Neural progenitor cell (in vitro differentiated cells): Measurements from ENCODE around the gene DRGX.

Experiments
- EZH2 ChIP-seq: fragments of 200-600 bp; sonication (generic); IDR thresholded peaks from 2 replicates; pipeline ENCODE4 v1.6.1; 2017; ENCODE audit warnings: antibody characterized with exemption, mild to moderate bottlenecking, moderate library complexity
- EZH2phosphoT487 ChIP-seq: fragments of 200-600 bp; sonication (generic); IDR thresholded peaks from 2 replicates; pipeline ENCODE4 v1.6.1; 2017; ENCODE audit warnings: antibody characterized with exemption
- TF ChIP-seq, protein P1 (sequence below): fragments of 200-600 bp; sonication (generic); IDR thresholded peaks from 2 replicates; pipeline ENCODE4 v1.5.1; 2017; ENCODE audit warnings: antibody characterized with exemption, mild to moderate bottlenecking

DNA sequence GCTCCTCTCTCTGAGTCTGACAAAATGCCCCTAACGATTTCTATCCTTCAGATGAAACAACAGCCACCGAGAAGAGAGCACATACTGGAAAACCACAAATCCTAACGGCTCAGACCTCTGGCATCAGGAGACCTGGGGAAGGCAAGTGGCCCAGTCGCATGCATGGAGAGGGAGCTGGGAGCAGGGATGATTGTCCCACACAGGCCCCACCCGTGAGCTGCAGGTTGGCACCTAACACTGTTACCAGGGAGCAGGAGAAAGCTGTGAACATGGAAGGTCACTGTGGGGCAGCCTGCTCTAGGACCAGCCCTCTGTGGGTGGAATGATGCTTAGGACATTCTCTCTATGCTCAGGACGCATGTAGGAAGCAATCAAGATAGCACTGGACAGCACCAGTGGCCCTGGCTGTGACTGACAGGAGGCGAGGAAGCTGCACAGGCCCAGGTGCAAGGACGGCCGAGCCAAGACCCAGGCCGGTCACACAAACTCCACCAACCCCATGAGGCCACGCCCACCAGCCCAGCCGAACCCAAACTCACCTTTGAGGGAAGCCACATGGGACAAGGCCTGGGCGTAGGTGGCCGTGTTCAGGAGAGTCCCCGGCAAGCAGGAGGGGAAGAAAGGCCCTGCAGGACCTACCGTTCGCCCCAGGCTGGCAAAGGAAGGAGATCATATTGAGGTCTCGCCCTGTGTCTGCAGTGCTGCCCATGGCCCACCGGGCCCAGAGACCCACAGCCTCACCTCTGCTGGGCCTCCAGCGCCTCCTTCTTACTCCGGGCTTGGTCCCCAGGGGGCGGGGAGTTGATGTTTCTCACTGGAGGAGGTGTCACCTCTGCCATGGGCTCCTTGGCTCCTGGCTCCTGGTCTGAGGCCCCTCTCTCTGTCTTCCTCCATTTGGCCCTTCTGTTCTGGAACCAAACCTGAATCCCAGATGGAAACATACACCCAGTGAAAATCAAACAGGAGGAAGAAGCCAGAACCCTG lies 9.7 kb downstream of the DRGX start:
- TF ChIP-seq EZH2 (no peak), EZH2phosphoT487 (no peak)
- TF ChIP-seq, protein P1, sequence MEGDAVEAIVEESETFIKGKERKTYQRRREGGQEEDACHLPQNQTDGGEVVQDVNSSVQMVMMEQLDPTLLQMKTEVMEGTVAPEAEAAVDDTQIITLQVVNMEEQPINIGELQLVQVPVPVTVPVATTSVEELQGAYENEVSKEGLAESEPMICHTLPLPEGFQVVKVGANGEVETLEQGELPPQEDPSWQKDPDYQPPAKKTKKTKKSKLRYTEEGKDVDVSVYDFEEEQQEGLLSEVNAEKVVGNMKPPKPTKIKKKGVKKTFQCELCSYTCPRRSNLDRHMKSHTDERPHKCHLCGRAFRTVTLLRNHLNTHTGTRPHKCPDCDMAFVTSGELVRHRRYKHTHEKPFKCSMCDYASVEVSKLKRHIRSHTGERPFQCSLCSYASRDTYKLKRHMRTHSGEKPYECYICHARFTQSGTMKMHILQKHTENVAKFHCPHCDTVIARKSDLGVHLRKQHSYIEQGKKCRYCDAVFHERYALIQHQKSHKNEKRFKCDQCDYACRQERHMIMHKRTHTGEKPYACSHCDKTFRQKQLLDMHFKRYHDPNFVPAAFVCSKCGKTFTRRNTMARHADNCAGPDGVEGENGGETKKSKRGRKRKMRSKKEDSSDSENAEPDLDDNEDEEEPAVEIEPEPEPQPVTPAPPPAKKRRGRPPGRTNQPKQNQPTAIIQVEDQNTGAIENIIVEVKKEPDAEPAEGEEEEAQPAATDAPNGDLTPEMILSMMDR, result no peak
